K562 (cell line): Measurements from ENCODE around the gene MPIG6B. TPM values are rescaled to one million over a fixed set of nuclear protein-coding genes. Genes with fewer than 3 reads are reported as not detected.

ENCODE experiments used
- ATAC-seq: fragments of 200-7000 bp; cut with Tn5 transposase; 3 replicates; pipeline ENCODE4 v1.9.1; 2020; ENCODE audit warnings: moderate library complexity
- BruUV-seq: library from RNA; stranded (reverse); fragments of 400-500 nt; replicated peaks from 2 replicates; lab custom pipeline; 2021; lab: Mats Ljungman, UMichigan
- CTCF ChIA-PET: fragments of 300-600 bp; formaldehyde crosslinking; extraction: SDS; loops from one replicate; lab custom pipeline; 2021; ENCODE audit warnings: low intra/inter-chr PET ratio; lab: Yijun Ruan, JAX
- POLR2A ChIA-PET: fragments of 300-600, 350-650 bp; sonication (Branson Sonifier 250); formaldehyde crosslinking; extraction: SDS; loops from one replicate; lab custom pipeline; 2021; ENCODE audit warnings: antibody characterized with exemption, inconsistent platforms; lab: Yijun Ruan, JAX
- DNase-seq, 4 experiments: peaks; one replicate each; pipeline versions ENCODE4 v3.0.0 to v3.0.0-alpha.2; 2011 to 2018; ENCODE audit warnings: low spot score in 3 of 4, mixed read lengths in 3 of 4; ENCODE audit errors: extremely low read depth in 1 of 4
- FAIRE-seq: peaks from 2 replicates; lab custom pipeline; 2011; peaks lifted over from hg19 to GRCh38; lab: Jason Lieb, UNC
- H2AFZ ChIP-seq: 2 replicates; pipeline ENCODE4 v1.6.0; 2011; ENCODE audit warnings: low read depth, low read length, control low read depth, inconsistent platforms
- H3K27ac ChIP-seq: fragments of 200-600 bp; 3 replicates; pipeline ENCODE4 v1.8.0; 2011; ENCODE audit warnings: low read depth, mild to moderate bottlenecking, control low read depth, inconsistent platforms, low read length, moderate library complexity, mixed read lengths; ENCODE audit errors: extremely low read depth
- H3K27me3 ChIP-seq, 2 experiments: fragments of 300-600 bp in 1 of 2; 2 replicates in 1 of 2; 3 replicates in 1 of 2; pipeline versions ENCODE4 v1.6.0 to v1.8.0; 2011; ENCODE audit warnings: inconsistent platforms in 2 of 2, low read length in 2 of 2, mild to moderate bottlenecking in 1 of 2, mixed read lengths in 1 of 2, moderate library complexity in 1 of 2; ENCODE audit not compliant: control insufficient read depth in 2 of 2, insufficient read depth in 2 of 2
- H3K36me3 ChIP-seq: fragments of 300-600 bp; 3 replicates; pipeline ENCODE4 v1.8.0; 2011; ENCODE audit warnings: mild to moderate bottlenecking, low read length, inconsistent platforms; ENCODE audit not compliant: control insufficient read depth, insufficient read depth
- H3K4me1 ChIP-seq, 2 experiments: fragments of 200-600 bp in 1 of 2; replicated peaks in 1 of 2; 2 replicates in 1 of 2; 3 replicates in 1 of 2; pipeline versions ENCODE4 v1.5.1 to v1.8.0; 2011; ENCODE audit warnings: inconsistent platforms in 2 of 2, low read length in 2 of 2, mild to moderate bottlenecking in 1 of 2, mixed read lengths in 1 of 2, moderate library complexity in 1 of 2; ENCODE audit not compliant: control insufficient read depth in 2 of 2, insufficient read depth in 2 of 2
- H3K4me2 ChIP-seq: 2 replicates; pipeline ENCODE4 v1.6.1; 2011; ENCODE audit warnings: low read length, control low read depth, inconsistent platforms, mixed read lengths; ENCODE audit not compliant: insufficient read depth
- H3K4me3 ChIP-seq: fragments of 200-600 bp; sonication (generic), shearing (Covaris generic); 2 replicates; pipeline ENCODE4 v1.5.1; 2016; ENCODE audit warnings: control low read depth, inconsistent platforms
- H3K79me2 ChIP-seq: fragments of 200-600 bp; 3 replicates; pipeline ENCODE4 v1.8.0; 2011; ENCODE audit warnings: low read length, inconsistent platforms; ENCODE audit not compliant: control insufficient read depth, insufficient read depth
- H3K9ac ChIP-seq, 2 experiments: 2 replicates each; pipeline versions ENCODE4 v1.6.0 to v1.6.1; 2011; ENCODE audit warnings: low read depth in 2 of 2, low read length in 2 of 2, control low read depth in 1 of 2, inconsistent platforms in 1 of 2, mild to moderate bottlenecking in 1 of 2, mixed read lengths in 1 of 2; ENCODE audit not compliant: insufficient read depth in 1 of 2
- H3K9me1 ChIP-seq: one replicate; pipeline ENCODE4 v1.6.0; 2011; ENCODE audit warnings: inconsistent platforms, mild to moderate bottlenecking, low read length, moderate library complexity; ENCODE audit not compliant: control insufficient read depth, insufficient read depth
- H3K9me3 ChIP-seq: replicated peaks from 2 replicates; pipeline ENCODE4 v1.5.1; 2011; ENCODE audit warnings: low read depth, low read length, inconsistent platforms; ENCODE audit not compliant: control insufficient read depth, insufficient read depth
- H4K20me1 ChIP-seq: replicated peaks from 2 replicates; pipeline ENCODE4 v1.6.1; 2011; ENCODE audit warnings: low read length, inconsistent platforms, mixed read lengths; ENCODE audit not compliant: control insufficient read depth, insufficient read depth
- ADNP ChIP-seq: fragments of 200-800 bp; sonication (Bioruptor generic); IDR thresholded peaks from 2 replicates; pipeline ENCODE4 v1.6.1; 2016; ENCODE audit warnings: missing genetic modification characterization, missing compliant biosample characterization
- AFF1 ChIP-seq, 2 experiments: fragments of 450-650 bp; IDR thresholded peaks; 2 replicates each; pipeline ENCODE4 v1.6.1; 2018; ENCODE audit warnings: mild to moderate bottlenecking in 2 of 2, low read depth in 1 of 2; ENCODE audit not compliant: partially characterized antibody in 2 of 2
- ARID2 ChIP-seq: fragments of 450-650 bp; IDR thresholded peaks from 2 replicates; pipeline ENCODE4 v1.6.1; 2017; ENCODE audit warnings: antibody characterized with exemption, mild to moderate bottlenecking
- HMG20B ChIP-seq: fragments of 250-450 bp; sonication (Bioruptor Pico); IDR thresholded peaks from 2 replicates; pipeline ENCODE4 v1.5.0; 2021; ENCODE audit warnings: mild to moderate bottlenecking
- SREBF1 ChIP-seq: fragments of 150-350 bp; IDR thresholded peaks from 2 replicates; pipeline ENCODE4 v1.6.1; 2014; ENCODE audit warnings: antibody characterized with exemption, low read depth, low read length, borderline replicate concordance
- TAF7 ChIP-seq: fragments of 450-650 bp; IDR thresholded peaks from 2 replicates; pipeline ENCODE4 v1.6.1; 2016; ENCODE audit warnings: missing genetic modification characterization, missing compliant biosample characterization
- YY1 ChIP-seq, 3 experiments: IDR thresholded peaks; 2 replicates each; pipeline ENCODE4 v1.6.1; 2011; ENCODE audit warnings: low read length in 2 of 3, mild to moderate bottlenecking in 2 of 3, moderate library complexity in 2 of 3, borderline replicate concordance in 1 of 3, control low read depth in 1 of 3, low read depth in 1 of 3; ENCODE audit not compliant: insufficient read depth in 3 of 3, insufficient replicate concordance in 2 of 3, control insufficient read depth in 1 of 3, insufficient read length in 1 of 3; ENCODE audit errors: extremely low read depth in 1 of 3
- ZMIZ1 ChIP-seq, 2 experiments: fragments of 150-350 bp in 1 of 2; IDR thresholded peaks; 2 replicates each; pipeline ENCODE4 v1.6.1; 2012 to 2016; ENCODE audit warnings: low read depth in 2 of 2, low read length in 2 of 2, mild to moderate bottlenecking in 1 of 2, moderate library complexity in 1 of 2
- ZNF12 ChIP-seq: sonication (generic); formaldehyde crosslinking; IDR thresholded peaks from 2 replicates; pipeline ENCODE4 v1.4.0; 2020; ENCODE audit warnings: mild to moderate bottlenecking, missing genetic modification reagents
- ZNF124 ChIP-seq: sonication (generic); formaldehyde crosslinking; IDR thresholded peaks from 2 replicates; pipeline ENCODE4 v1.8.1; 2022; ENCODE audit warnings: missing genetic modification reagents
- ZNF586 ChIP-seq: fragments of 450-650 bp; formaldehyde crosslinking; conservative IDR thresholded peaks from 2 replicates; pipeline ENCODE4 v1.4.0; 2020; ENCODE audit warnings: mild to moderate bottlenecking, moderate library complexity
- WGBS: fragments of 100-300 bp; shearing (Covaris generic); methylation state at CpG from one replicate; pipeline ENCODE4 v1.1.6; 2016; ENCODE audit warnings: low coverage, mixed read lengths; ENCODE audit not compliant: insufficient coverage; ENCODE audit errors: missing lambda C conversion rate; 5-methylcytosine and 5-hydroxymethylcytosine counted together
- in situ Hi-C: fragments of 300-500 bp; cut with MboI; formaldehyde crosslinking; loops from 4 replicates; pipeline ENCODE4 v1.15.0; 2018; ENCODE audit warnings: inconsistent platforms, mixed read lengths
- intact Hi-C: fragments of 100-400 bp; cut with micrococcal nuclease; formaldehyde crosslinking; loops from 2 replicates; pipeline ENCODE4 v1.14.2; 2022
- polyA plus RNA-seq, 8 experiments: library from polyadenylated mRNA; depleted of rRNA in 4 of 8; stranded (reverse) in 5 of 8; unstranded in 3 of 8; fragments of >200 nt; fragmentation: Nextera tagmentation in 2 of 8; fragmentation: Illumina TruSeq in 1 of 8; extraction: Ambion mirVana in 2 of 8; extraction: Trizol in 1 of 8; gene quantifications; 2 replicates each; pipeline versions ENCODE4 v1.2.1 to v1.2.3, GENCODE V29; 2011 to 2014; ENCODE audit warnings: inconsistent platforms in 1 of 8, missing spikeins in 1 of 8
- total RNA-seq, 7 experiments: library from RNA; depleted of rRNA in 6 of 7; stranded (reverse); fragments of >200 nt in 6 of 7; fragmentation: Illumina TruSeq in 2 of 7; extraction: Trizol in 2 of 7; gene quantifications; 2 replicates each; pipeline versions ENCODE4 v1.2.1 to v1.2.3, GENCODE V29; 2011 to 2021; ENCODE audit warnings: low replicate concordance in 1 of 7

The MPIG6B gene
- total and polyA plus RNA-seq, 9 of the 15 experiments (the other 6 are each of a cell fraction or from before 2014, with no cell fraction given) = 0.11 to 1.2 (median 0.28) TPM; not detected in 1

- Histone ChIP-seq H3K9ac (peak overlapping the region in 1 of 2 experiments; percentile 67; a peak in 1 of 4 replicates), H4K20me1 (no peaks in the 10 kb centered on the region), H3K9me3 (no peaks in the 10 kb centered on the region), H3K36me3 (peaks cover 8% of the 10 kb centered on the region; the same call in 2 of the 3 replicates), H3K27ac (no peak overlapping the region), H3K4me2 (no peak overlapping the region; the same call in 1 of the 2 replicates), H3K4me1 (peaks cover 21 to 65% of the 10 kb centered on the region in 2 experiments; a peak in 4 of 5 replicates), H2AFZ (peak overlapping the region; percentile 73), H3K79me2 (no peaks in the 10 kb centered on the region), H3K4me3 (no peak overlapping the region), H3K9me1 (peaks cover 4% of the 10 kb centered on the region), H3K27me3 (no peaks in the 10 kb centered on the region)
- intact Hi-C loops = loop anchor here (1.0 kb wide), 2 partner anchors 39 to 88 kb away; partner anchors contain the start of gene DDAH2
- WGBS = 72% methylated on average over 18 of the region's 18 CpGs
- no peak for DNase-seq
- POLR2A ChIA-PET = interaction anchor here (0.6 to 5.9 kb wide), 19 partner anchors 9 to 116 kb away, joined by 3 to 75 read pairs (median 6); partner anchors contain the start of genes BAG6, GPANK1, HSPA1B and MSH5
- in situ Hi-C loops = loop anchor here (5.0 kb wide), 1 partner anchor 81 kb away; no protein-coding TSS in a partner anchor
- FAIRE-seq = no peak
- CTCF ChIA-PET = interaction anchor here (1.2 to 2.9 kb wide), 3 partner anchors 39 to 88 kb away, joined by 3 to 35 read pairs (median 18); partner anchors contain the start of genes DDAH2 and LY6G5C
- BruUV-seq = no TSS peak
- ATAC-seq = no peak
- TF ChIP-seq TAF7 = no peak
- no peak for TF ChIP-seq HMG20B
- peak in 2 of 3 experiments; percentile 23 to 75 for TF ChIP-seq YY1 (IDR thresholded peaks at IDR 0.05; ENCODE audit: borderline replicate concordance in 1 of 3, control insufficient read depth in 1 of 3, extremely low read depth in 1 of 3, insufficient read depth in 3 of 3, insufficient read length in 1 of 3, insufficient replicate concordance in 2 of 3, low read depth in 1 of 3, low read length in 2 of 3)
- no peak for TF ChIP-seq ADNP
- no peak for TF ChIP-seq AFF1 (IDR thresholded peaks at IDR 0.05; ENCODE audit: low read depth in 1 of 2, partially characterized antibody in 2 of 2)
- no peak for TF ChIP-seq SREBF1
- no peak for TF ChIP-seq ARID2
- no peak for TF ChIP-seq ZNF124 (CRISPR knock-in tag)
- TF ChIP-seq ZMIZ1 (IDR thresholded peaks at IDR 0.05; ENCODE audit: low read depth in 2 of 2, low read length in 2 of 2) = no peak
- TF ChIP-seq ZNF586 (CRISPR knock-in tag) = no peak
- 0 out of 2 replicates have a peak, but pooled peaks have one; percentile 20 for TF ChIP-seq ZNF12 (CRISPR knock-in tag)
These were observed 45.4 kb downstream of the MPIG6B start for GRCh38 chr6:31768363-31769257.
